GOT3 (cell line): ENCODE measurements around the gene CNST.
A peak's percentile ranks its signal among the peaks of the same experiment; 100 is the strongest.
"Not testable (repeated sequence)": the region's sequence is repeated elsewhere in the genome, so short reads cannot be mapped to it uniquely, and the experiment has no call there.

Source experiments
- DNase-seq: peaks from one replicate; lab custom pipeline; 2025; ENCODE audit warnings: mixed read lengths; lab: John Stamatoyannopoulos, UW

CNST gene

GRCh38 chr1:246678816-246679793 is 112.8 kb downstream of the CNST start:
- no peak for DNase-seq

- DNase-seq = no peak
These were observed 113.5 kb downstream of the CNST start for GRCh38 chr1:246679794-246680177.

- no peak for DNase-seq
These were observed 113.9 kb downstream of the CNST start for GRCh38 chr1:246680190-246680589.

DNA sequence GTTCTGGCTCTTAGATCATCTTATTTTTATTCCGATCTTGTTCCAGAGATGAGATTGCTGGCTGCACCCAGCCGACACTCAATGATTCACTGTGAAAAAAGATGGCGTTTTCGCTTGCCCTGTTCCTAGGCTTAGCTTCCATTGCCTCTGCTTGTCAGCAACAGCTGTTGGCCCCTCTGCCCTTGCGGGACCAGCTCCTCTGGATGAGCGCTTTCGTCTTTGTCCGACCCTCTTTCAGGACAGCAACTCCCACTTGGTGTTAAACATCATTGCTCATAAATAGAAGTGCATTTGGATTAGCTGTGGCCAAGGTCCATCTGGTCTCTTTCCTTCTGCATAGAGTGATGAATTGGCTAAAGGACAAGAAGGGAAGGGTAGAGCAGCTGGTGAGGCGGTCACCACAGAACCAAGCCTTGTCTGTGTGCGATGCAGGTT is 114.5 kb downstream of the CNST start:
- no peak for DNase-seq

GRCh38 chr1:246681900-246682895 is 115.9 kb downstream of the CNST start:
- no peak for DNase-seq

DNA sequence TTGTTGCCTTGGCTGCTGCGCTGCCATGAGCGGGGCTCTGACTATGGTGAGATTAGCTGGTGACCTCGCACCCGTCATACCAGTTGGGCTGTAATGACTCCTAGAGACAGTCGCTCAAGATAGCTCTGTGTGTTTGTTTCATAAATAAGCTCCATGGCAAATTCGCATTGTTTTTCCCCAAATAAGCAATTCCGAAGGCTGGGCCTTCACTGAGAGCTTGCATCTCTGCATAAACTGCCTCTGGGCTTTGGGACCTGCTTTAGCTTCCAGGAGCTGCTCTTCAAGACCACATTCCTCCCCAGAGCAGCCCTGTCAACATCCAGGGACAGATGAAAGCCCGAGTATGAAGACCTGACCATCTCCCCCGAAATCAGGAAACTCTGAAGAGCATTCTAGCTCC is 117.3 kb downstream of the CNST start:
- DNase-seq = no peak

DNA sequence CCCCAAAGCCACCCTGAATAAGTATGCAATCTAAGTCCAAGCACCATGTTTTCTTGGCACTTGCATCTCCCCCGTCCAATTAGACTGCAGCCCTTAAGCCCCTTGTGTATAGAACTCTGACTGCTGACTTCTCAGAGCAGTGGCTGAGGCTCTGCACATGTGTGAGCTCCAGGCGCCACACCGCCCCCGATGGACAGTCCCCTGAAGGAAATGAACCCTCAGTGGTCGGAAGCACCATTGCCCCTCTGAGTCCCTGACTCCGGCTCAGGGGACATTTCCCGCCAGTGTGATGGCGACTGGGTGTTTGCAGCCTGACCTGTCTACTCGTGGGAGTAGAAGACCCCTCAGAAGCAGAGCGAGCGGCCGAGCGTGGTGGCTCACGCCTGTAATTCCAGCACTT is 120.7 kb downstream of the CNST start:
- DNase-seq = no peak

GRCh38 chr1:246689409-246690008 is 123.3 kb downstream of the CNST start:
- DNase-seq = no peak

GRCh38 chr1:246690100-246690499 is 123.8 kb downstream of the CNST start:
- no peak for DNase-seq

GRCh38 chr1:246691622-246692495 is 125.6 kb downstream of the CNST start:
- DNase-seq = no peak

DNA sequence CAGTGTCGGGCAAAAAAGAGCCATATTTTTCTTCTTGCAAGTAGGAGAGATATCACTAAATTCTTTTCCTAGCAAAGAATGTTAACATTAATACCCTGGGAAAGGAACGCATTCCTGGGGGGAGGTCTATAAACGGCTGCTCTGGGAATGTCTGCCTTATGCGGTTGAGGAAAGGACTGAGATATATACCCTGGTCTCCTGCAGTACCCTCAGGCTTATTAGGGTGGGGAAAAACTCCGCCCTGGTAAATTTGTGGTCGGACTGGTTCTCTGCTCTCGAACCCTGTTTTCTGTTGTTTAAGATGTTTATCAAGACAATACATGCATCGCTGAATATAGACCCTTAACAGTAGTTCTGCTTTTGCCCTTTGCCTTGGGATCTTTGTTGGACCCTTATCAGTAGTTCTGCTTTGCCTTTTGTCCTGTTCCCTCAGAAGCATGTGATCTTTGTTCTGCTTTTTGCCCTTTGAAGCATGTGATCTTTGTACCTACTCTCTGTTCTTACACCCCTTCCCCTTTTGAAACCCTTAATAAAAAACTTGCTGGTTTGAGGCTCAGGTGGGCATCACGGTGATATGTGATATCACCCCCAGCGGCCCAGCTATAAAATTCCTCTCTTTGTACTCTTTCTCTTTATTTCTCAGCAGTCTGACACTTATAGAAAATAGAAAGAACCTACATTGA is 128.1 kb downstream of the CNST start:
- DNase-seq = not testable (repeated sequence)

- no peak for DNase-seq
These were observed 128.9 kb downstream of the CNST start for GRCh38 chr1:246695136-246695535.

DNA sequence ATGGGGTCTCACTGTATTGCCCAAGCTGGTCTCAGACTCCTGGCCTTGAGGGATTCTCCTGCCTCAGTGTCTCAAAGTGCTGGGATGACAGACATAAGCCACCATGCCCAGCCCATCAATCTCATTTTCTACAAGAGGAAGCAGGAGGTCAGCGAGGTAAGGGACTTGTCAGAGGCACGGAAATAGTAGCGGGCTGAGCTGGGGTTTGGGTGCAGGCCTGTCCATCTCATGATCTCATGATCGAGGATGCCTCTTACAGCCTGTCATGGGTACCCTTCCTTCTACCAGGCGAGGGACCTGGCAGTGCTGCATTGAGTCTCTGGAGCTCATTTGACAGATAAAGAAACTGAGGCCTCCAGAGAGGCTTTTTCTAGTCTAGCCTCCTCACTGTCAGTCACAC is 129.4 kb downstream of the CNST start:
- DNase-seq = no peak

DNA sequence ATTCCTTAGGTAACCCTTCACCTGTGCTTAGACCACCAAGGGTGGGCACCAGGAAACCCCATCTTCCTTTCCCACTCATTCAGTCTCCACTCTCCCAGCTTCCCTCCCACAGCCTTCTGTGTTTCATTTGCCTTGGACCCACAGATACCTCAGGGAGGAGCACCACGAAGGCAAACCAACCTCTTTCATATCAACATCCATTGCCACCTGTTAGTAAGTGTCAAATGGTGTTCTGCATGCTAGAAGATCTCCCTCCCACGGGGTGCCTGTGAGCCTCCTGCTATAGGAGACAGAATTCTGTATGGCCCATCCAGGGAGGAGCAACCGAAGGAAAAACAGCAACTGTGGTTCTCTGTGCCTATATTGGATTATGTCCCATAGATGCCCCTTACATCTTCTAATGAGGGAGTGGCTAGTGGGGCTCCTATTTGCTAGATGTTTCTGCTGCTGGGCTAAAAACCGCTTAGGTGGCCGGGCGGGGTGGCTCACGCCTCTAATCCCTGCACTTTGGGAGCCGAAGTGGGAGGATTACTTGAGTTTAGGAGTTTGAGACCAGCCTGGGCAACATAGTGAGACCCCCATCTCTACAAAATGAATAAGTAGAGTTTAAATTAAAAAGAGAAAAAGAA is 132.3 kb downstream of the CNST start:
- no peak for DNase-seq

GRCh38 chr1:246699095-246699735 is 133.0 kb downstream of the CNST start:
- DNase-seq = peak; percentile 88

- DNase-seq = no peak
These were observed 137.3 kb downstream of the CNST start for GRCh38 chr1:246703581-246703980.

DNA sequence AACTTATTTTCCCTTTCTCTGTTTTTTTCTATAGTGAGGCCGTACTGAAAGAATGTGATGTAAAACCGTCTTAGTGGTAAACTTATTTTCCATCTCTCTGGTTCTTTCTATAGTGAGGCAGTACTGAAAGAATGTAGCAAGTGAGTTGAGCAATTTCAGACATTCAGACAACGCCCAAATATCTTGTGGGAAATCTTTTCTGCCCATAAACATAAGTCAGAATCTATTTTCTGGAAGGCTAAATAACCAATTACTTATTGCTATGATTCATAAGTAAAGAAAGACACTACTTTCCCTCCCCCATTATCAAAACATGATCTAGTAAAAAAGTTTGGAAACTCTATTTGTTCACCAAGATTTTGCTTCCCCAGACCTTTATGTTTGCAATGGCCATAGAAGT is 139.1 kb downstream of the CNST start:
- no peak for DNase-seq

DNA sequence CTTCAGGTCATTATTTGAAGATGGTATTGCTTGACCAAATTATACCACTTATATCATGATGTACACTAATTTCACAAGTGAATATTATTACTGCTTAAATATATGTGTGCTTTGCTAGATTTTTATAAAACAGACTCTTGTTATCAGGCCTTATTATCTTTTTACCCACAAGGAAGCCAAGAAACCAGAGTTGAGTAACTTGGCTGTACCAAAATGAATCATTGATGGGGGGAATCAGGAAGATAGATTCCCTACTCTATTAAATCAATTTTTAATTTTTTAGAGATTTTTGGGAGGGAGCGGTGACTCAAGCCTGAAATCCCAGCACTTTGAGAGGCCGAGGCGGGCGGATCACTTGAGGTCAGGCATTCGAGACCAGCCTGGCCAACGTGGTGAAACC is 141.9 kb downstream of the CNST start:
- no peak for DNase-seq

DNA sequence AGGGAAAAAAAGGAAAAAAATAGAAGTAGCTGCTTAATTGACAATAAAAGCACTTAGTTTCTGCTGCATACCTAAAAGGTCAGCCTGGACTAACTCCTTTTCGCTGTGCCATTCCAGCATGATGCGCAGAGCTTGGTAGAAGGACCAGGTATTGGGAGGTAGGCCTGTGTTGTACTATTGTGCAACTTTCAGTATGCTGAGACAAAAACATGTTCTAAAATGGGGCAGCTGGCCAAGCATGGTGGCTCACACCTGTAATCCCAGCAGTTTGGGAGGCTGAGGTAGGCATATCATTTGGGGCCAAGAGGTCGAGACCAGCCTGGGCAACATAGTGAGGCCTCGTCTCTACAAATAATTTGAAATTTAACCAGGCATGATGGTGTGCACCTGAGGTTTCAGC is 142.9 kb downstream of the CNST start:
- no peak for DNase-seq

GRCh38 chr1:246709835-246710234 is 143.6 kb downstream of the CNST start:
- no peak for DNase-seq
